HFF-Myc (cell line): ENCODE results near the gene PSAPL1.

Experiments used
- DNase-seq: peaks from one replicate; pipeline ENCODE4 v3.0.0-alpha.2; 2011; ENCODE audit warnings: low read depth; ENCODE audit errors: extremely low read depth
- H3K4me3 ChIP-seq: replicated peaks from 2 replicates; pipeline ENCODE4 v1.5.1; 2011; ENCODE audit warnings: low read depth, mild to moderate bottlenecking, control low read depth, low read length
- TF ChIP-seq, protein P1 (sequence below): IDR thresholded peaks from 2 replicates; pipeline ENCODE4 v1.5.1; 2012; ENCODE audit warnings: mild to moderate bottlenecking, low read depth, low read length, control low read depth; ENCODE audit errors: missing control alignments

The PSAPL1 gene

DNA sequence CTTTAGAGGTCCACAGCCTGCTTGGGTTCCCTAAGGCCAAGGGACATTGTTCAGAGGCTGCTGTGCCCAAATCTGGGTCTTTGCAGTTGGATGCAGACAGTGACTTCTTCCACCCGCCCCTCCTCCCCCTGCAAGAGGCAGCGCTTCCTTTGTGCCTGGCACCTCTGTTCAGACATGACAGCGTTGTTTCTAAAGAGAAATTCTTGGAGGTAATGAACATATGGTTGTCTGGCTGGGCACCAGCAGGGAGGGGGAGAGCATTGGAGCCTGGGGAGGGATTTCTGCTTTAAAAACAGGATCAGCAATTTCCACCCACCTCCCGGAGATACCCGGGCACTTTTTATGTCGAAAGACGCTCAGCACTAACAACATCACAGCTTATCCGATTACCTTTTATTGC lies 51.5 kb downstream of the PSAPL1 start:
- TF ChIP-seq, protein P1, sequence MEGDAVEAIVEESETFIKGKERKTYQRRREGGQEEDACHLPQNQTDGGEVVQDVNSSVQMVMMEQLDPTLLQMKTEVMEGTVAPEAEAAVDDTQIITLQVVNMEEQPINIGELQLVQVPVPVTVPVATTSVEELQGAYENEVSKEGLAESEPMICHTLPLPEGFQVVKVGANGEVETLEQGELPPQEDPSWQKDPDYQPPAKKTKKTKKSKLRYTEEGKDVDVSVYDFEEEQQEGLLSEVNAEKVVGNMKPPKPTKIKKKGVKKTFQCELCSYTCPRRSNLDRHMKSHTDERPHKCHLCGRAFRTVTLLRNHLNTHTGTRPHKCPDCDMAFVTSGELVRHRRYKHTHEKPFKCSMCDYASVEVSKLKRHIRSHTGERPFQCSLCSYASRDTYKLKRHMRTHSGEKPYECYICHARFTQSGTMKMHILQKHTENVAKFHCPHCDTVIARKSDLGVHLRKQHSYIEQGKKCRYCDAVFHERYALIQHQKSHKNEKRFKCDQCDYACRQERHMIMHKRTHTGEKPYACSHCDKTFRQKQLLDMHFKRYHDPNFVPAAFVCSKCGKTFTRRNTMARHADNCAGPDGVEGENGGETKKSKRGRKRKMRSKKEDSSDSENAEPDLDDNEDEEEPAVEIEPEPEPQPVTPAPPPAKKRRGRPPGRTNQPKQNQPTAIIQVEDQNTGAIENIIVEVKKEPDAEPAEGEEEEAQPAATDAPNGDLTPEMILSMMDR: no peak
- no peak for DNase-seq
- H3K4me3 ChIP-seq: no peak overlapping the region

DNA sequence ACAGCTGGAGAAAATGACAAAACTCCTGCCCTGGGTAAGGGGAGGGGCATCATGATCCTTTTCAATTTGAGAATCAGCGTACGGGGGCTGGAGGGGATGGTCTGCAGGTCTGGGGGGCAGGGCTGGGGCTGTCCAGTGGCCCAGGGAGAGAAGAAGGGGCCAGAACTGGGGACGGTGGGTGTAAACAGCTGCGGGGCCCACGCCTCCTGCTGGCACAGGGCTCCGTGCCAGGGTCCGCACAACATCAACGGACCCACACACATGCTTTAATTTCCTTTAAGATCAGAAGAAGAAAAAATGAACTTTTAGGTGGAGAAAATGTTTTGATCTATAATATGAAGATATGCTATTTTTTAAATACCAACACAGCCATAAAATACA lies 52.1 kb downstream of the PSAPL1 start:
- H3K4me3 ChIP-seq: no peak overlapping the region
- TF ChIP-seq, protein P1: no peak
- DNase-seq: no peak

- no peak for DNase-seq
- no peak overlapping the region for H3K4me3 ChIP-seq
- TF ChIP-seq, protein P1: no peak
These were observed 52.7 kb downstream of the PSAPL1 start for GRCh38 chr4:7381890-7382633.

DNA sequence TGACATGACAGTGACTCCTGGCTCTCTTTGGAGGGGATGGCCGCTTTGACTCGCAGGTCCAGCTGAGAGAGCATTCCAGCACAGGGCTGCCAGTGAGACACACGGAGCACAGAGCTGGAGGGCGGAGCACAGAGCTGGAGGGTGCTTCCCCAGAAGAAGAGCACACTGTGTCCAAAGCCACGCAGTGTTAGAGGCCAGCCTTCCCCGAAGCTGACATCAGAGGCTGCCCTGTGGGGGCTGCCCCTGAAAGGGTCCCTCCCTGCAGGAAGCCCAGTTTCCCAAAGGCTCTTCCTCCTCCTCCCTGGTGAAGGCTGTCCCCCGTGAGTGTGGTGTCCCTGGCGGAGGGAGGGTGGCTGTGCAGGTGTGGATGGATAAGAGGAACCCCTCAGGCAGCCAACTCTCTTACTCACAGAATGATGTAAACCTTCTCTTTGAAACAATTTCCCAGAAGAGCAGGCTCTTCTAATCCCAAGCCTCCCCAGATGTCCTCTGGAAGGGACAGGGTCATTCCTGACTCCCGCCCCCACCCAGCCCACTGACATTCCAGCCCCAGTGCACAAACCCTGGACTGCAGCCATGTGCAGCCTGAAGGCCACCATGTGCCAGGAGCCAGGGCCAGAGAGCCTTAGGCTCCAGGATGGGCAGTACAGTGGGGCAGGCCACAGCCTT lies 53.4 kb downstream of the PSAPL1 start:
- no peak for DNase-seq
- H3K4me3 ChIP-seq: no peak overlapping the region
- TF ChIP-seq, protein P1: no peak
